HG03460 (cell line): ENCODE results near the gene GOLGA5.

ENCODE experiments used
- ATAC-seq: cut with Tn5 transposase; IDR thresholded peaks from one replicate; pipeline ENCODE4 v1.9.1; 2021; ENCODE audit not compliant: unreplicated experiment

The GOLGA5 gene

DNA sequence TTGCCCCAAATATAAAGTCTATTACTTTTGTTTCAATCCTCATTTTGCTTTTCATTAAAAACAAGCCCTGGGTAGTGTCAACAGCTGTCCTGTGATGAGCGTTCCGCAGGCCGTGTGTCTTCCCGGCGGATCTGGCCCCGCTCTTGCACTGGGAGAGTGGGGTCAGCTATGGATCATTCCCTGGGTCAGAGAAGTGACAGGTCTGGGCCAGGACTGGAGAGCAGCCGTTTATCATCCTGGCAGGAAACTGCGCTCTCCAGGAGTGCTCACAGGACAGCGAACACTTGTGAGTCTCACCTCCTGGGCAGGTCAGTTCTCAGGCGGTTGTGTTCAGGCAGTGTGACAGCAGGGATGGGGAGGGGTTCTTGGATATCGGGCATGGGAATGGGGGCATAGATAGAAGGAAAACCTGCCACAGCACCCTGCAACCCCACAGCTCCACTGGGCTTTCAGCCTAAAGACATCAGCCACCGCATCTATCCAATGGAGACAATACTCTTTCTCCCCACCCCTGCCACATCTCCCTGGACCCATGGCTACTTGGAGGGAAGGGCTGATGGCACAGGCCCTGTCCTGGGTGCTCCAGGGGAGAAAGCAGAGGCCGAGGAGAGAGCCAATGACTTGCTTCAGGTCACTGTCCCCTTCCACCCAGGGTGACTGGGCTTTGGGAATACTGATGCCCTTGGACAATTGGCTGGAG lies 81.0 kb downstream of the GOLGA5 start:
- ATAC-seq = no peak

DNA sequence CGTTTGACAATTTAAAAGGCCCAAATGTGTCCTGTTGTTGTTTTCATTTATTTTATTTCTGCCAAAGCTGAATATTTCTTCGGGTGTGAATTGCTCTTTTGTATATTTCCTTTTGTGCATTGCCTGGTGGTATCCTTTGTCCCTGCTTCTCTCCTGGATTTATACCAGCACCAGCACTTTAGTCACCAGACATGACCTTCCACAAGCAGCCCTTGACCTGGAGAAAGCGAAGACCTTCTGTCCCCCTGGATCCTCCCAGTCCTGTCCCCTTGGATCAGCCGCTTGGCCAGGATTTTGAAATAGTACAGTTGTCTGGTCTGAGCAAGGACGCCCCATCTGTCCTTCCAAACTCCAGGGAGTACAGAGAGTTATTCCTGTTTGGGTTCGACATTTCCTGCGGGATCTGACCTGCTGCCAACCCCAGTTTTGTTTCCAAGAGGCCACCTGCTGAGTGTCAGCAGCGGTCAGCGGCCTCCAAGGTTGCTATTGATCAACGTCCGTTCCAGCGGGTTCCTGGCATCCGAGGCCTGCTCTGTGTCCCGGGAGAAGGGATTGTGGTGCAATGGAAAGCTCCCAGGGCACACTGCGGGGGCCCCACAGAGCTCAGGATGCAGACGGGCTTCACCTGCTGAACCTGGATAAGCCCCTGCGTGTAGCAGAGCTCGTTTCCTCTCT lies 83.8 kb downstream of the GOLGA5 start:
- ATAC-seq = no peak

DNA sequence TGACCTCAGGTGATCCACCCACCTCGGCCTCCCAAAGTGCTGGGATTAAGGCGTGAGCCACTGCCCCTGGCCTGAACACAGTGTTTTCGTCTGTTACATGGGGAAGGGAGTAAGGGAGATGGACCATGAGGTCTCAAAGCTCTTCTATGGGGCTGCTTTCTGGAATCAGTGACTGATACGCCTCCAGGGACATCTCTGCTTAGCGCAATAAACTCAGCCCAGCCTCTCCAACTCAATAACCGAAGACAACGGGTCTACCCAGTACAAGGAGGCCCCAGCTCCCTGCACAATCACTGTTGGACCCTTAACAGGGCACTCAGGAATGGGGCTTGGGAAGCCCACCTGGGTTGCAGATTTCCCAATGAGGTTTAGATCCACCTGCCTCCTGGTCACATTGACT lies 86.2 kb downstream of the GOLGA5 start:
- ATAC-seq = no peak

DNA sequence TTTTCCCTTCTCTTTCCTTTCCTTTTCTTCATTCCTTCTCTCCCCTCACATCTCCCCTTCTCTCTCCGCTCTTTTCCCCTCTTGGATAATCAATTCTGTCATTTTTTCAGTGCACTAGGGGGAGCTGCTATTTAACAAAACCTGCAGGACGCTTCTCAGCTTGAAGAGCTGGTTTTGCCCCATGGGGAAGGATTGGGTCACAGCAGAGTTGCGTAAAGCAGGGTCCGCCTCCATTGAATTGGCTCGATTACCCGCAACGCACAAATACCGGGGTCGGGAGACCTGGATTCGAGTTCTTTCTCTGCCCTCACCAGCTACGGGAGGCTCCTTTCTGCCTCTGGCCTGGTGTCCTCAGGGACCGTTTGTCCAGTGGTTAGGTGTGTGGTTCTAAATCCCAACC lies 86.7 kb downstream of the GOLGA5 start:
- no peak for ATAC-seq

DNA sequence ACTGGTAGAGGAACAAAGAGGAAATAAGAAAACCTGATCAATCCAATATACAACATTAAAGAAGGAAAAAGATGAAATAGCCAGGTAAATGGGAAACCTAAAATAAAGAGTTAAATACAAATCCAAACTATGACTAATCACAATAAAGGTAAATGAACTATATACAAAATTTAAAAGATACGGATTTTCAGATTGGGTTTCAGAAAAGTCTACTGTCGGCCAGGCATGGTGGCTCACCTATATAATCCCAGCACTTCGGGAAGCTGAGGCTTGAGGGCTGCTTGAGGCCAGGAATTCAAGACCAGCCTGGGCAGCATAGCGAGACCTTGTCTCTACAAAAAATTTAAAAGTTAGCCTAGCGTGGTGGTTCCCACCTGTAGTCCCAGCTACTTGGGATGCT lies 89.0 kb downstream of the GOLGA5 start:
- ATAC-seq = no peak

DNA sequence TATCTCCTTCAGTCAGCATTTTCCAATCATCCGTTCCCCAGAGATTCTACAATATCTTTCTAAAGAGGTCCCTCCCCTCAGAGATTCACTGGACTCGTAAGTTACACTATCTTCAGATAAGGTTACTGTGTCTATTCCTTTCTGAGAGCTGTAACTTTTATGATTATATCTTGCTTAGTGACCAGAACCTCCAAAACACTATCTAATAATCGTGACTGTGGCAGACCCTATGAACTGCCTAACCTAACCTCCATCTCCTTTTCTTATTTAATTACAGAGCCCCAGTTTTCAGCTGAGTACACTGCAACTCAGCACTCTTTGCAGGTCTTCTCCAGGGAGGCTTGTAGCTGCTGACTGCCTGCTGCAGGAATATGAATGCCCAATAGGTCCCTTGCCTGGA lies 90.3 kb downstream of the GOLGA5 start:
- ATAC-seq = no peak

DNA sequence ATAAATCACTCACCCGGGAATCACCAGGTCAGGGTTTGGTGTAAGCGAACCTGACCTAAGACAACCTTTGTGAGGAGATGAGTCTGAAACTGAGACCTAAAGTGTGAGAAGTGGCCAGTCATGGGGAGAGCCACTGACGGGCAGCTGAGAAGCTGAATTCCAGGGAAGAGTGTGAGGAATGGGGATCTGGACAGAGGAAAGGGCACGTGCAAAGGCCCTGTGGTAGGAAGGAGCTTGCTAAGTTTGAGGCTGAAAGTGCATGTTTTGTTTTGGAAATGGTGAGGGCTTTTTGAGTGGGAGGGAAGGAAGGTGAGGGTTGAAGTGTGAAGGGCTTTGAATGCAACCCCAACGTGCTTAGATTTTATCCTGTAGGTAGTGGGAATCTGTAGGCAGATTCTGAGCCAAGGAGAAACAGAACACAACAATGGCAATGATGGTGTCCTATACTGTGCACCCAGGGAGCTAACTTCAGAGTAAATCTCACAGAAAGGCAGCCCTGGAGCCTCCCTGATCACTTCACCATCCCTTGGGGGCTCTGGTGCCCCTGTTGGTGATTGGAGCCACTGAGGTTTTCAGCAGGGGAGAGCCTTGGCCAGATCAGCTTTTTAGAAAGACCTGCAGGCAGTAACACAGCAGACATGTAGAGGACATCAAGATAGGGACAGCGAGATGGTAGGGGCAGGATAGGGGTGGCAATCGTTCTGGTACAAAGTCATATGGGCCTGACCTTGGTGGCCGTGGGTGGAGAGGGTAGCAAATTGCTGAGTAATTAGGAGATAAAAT lies 91.4 kb downstream of the GOLGA5 start:
- ATAC-seq = no peak

DNA sequence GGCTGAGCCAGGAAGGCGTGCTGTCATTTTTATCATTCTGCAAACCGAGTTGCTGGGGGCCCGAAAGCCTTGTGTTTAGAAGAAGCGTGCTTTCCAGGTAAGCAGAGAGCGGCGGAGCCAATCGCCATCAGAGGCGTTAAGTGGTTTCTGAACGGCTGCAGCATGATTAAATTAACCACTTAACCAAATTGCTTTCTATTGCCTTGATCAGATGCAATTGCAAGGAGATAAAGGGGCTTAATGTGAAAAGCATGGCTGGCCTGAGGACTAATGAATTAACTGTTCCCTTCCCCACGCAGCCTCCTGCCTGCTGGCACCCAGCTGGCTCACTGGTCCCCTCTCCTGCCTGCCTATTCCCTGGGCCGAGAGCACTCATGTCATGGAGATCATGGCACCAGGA lies 92.2 kb downstream of the GOLGA5 start:
- no peak for ATAC-seq

DNA sequence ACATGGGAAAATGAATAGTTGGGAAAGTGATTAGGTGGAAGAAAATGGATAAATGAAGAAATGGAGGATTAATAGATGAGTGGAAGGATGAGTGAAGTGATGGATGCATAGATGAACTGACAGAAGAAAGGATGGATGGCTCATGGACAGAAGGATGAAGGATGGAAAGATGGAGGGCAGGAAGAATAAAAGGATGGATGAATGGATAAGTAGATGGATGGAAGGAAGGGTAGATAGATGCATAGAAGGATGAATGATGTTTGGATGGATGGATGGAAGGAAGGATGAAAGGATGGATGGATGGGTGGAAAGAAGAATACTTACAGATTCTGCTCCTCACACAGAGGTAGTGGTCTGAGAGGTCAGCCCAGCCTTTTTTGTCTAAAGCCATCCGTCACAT lies 93.1 kb downstream of the GOLGA5 start:
- ATAC-seq = no peak

DNA sequence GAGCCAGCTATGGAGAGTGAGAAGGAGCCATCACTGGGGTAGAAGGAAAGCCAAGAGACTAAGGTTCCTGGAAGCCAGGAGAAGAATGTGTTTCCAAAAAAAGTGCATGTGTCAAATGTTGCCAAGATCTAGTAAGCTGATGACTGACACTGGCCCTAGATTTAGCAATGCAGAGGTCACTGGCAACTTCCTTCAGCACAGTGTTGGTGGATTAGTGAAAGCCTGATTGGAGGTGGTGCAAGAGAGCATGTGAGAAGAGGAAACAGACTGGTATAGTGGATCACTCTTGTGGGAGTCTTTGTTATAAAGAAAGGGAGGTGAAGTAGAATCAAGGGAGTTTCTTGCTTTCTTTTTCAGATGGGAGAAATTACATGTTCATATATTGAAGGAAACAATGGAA lies 94.8 kb downstream of the GOLGA5 start:
- ATAC-seq = no peak
